GM13976 (cell line): ENCODE measurements around the gene MSH3.

Experiments used
- DNase-seq: peaks from one replicate; pipeline ENCODE4 v3.0.0; 2012; ENCODE audit warnings: low spot score
- in situ Hi-C: fragments of 300-500 bp; cut with MboI; formaldehyde crosslinking; loops from one replicate; pipeline ENCODE4 v1.12.0; 2022; ENCODE audit warnings: low sequenced_read_pairs, mixed read lengths, inconsistent platforms; ENCODE audit not compliant: unreplicated experiment
- TF ChIP-seq, protein P1 (sequence below): IDR thresholded peaks from 2 replicates; pipeline ENCODE4 v1.5.1; 2012; ENCODE audit warnings: borderline replicate concordance, mild to moderate bottlenecking; ENCODE audit not compliant: insufficient read depth; ENCODE audit errors: extremely low read depth, missing control alignments, control extremely low read depth

The MSH3 gene

DNA sequence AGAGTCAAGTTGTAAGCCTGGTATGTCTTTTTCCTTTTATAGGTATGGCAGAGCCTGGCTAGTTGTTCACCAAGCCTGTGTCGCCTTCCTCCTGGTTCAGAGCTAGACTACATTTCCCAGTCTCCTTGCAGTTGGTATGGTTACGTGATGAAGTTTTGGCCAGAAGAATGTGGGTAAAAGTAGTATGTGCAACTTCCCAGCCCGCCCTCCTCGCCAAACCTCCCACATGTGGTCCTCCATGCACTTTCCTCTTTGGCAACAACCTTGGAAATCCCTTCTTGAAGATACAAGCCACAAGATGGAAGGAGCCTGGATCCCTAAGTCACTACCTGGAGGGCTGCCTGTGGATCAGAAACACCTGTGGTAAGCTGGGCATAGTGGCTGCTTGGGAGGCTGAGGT, 36.0 kb upstream of the MSH3 start:
- in situ Hi-C loops: no loop called here
- no peak for DNase-seq
- TF ChIP-seq, protein P1, sequence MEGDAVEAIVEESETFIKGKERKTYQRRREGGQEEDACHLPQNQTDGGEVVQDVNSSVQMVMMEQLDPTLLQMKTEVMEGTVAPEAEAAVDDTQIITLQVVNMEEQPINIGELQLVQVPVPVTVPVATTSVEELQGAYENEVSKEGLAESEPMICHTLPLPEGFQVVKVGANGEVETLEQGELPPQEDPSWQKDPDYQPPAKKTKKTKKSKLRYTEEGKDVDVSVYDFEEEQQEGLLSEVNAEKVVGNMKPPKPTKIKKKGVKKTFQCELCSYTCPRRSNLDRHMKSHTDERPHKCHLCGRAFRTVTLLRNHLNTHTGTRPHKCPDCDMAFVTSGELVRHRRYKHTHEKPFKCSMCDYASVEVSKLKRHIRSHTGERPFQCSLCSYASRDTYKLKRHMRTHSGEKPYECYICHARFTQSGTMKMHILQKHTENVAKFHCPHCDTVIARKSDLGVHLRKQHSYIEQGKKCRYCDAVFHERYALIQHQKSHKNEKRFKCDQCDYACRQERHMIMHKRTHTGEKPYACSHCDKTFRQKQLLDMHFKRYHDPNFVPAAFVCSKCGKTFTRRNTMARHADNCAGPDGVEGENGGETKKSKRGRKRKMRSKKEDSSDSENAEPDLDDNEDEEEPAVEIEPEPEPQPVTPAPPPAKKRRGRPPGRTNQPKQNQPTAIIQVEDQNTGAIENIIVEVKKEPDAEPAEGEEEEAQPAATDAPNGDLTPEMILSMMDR: no peak

DNA sequence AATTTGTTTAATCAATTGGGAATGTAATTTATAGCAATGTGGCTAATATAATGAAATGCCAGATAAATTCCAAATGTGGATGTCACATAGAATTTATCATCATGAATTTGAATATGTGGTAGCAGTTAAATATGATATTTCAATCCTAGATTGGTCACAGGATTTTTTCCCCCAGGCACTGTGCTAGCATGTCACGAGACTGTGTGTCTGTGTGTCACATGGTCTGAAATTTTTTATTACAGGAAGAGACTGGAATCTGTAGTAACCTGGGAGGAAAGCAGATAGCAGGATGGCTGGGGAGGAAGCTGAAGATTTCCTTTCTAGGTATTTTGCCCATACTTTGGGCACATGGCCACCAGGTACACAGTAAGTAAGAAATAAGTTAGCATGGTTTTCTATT, 35.4 kb upstream of the MSH3 start:
- in situ Hi-C loops: no loop called here
- TF ChIP-seq, protein P1: no peak
- DNase-seq: no peak

DNA sequence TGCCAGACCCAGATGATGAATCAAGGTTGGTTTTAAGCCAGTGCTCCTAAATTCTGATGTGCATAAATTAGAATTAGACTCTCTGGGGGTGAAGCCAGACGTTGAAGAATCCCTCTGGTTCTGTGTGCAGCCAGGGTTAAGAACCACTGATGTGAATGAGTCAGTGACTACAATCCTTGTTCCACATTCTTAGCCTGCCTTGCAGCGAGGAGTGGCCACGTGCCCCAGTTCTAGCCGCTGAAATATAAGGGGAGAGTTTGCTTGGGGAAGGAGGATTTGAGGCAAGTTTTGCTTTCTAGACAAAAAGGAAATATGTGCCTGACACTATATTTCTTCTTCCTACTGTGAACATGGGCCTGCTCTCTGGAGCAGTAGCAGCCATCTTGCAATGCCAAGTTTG, 34.2 kb upstream of the MSH3 start:
- in situ Hi-C loops: no loop called here
- no peak for DNase-seq
- TF ChIP-seq, protein P1: no peak

DNA sequence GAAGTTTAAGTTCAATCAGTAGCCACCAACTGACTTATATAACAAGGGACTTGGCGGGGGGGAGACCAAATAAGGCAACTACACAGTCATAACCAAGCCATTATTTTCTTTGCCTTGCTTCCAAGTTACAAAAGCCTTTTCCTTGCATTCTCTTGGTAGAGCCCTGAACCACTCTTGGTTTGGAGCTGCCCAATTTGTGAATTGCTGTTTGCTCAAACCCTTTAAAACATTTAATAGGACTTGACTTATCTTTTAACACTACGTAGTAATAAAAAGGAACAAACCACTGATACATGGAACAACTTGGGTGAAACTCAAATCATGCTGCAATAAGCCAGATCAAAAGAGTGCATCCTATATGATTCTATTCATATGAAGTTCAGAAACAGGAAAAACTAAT, 31.7 kb upstream of the MSH3 start:
- in situ Hi-C loops: no loop called here
- DNase-seq: no peak
- TF ChIP-seq, protein P1: no peak

DNA sequence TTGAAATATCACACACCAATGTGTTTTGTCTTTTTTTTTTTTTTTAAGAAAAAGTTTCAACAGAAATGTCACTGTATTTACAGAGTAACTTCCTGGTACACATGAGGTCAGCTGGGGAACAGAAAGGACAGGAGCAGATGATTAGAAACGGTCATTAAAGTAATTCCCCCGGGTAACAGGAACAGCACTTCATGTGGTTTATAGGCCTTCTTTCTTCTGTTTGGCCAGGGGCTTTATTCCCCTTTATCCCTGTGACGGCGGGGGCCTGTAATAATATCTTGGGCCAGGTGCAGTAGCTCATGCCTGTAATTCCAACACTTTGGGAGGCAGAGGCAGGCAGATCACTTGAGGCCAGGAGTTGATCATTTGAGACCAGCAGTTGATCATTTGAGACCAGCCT, 30.5 kb upstream of the MSH3 start:
- DNase-seq: no peak
- in situ Hi-C loops: no loop called here
- TF ChIP-seq, protein P1: no peak

DNA sequence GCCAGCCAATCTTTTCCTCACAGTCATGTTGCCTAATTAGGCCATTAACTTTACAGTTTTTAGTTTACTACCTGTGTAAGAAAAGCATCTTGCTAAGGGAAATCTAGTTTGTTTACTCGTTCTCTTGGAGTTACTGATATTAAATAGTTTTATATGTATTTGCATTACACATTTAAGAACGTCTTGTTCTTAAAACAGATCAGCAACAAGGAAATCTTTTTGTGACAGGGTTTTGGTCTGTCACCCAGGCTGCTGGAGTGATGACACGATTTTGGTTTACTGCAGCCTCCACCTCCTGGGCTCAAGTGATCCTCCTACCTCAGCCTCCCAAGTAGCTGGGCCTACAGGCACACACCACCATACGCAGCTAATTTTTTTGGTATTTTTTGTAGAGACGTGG, 29.2 kb upstream of the MSH3 start:
- TF ChIP-seq, protein P1: no peak
- in situ Hi-C loops: no loop called here
- no peak for DNase-seq

DNA sequence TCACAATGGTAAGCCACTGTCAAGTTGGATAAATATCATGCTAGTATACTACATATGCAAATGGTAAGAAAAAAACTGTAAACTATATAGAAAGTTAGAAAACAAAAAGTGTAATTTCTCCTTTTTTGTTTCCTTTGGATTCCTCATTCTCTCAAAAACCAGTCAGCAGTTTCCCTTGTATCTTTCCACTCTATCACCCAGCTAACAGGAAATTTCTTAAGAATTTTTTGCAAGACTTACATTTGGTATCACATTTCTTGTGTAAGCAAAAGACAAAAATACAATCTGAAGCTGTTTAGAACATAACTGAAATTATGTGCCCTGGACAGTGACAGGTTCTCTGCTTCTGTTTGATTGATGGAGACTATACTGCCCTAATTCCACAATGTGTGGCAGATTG, 25.2 kb upstream of the MSH3 start:
- TF ChIP-seq, protein P1: no peak
- DNase-seq: no peak
- in situ Hi-C loops: no loop called here
